H1 (cell line): ENCODE results near the gene AFAP1L2. TPM values are rescaled to one million over a fixed set of nuclear protein-coding genes. Genes with fewer than 3 reads are reported as not detected.

Experiments
- CREB1 ChIP-seq: IDR thresholded peaks from 2 replicates; pipeline ENCODE4 v1.6.1; 2012; ENCODE audit warnings: inconsistent platforms
- POLR2AphosphoS5 ChIP-seq: IDR thresholded peaks from 2 replicates; pipeline ENCODE4 v1.6.1; 2011; ENCODE audit warnings: low read depth, low read length
- RAD21 ChIP-seq, 2 experiments: IDR thresholded peaks in 1 of 2; conservative IDR thresholded peaks in 1 of 2; 2 replicates each; pipeline ENCODE4 v1.6.1; 2011; ENCODE audit warnings: low read depth in 2 of 2, low read length in 2 of 2, improper control_type of control experiment in 1 of 2, inconsistent platforms in 1 of 2, mild to moderate bottlenecking in 1 of 2, moderate library complexity in 1 of 2
- RBBP5 ChIP-seq: IDR thresholded peaks from 2 replicates; pipeline ENCODE4 v1.7.1; 2012; ENCODE audit warnings: low read depth, mild to moderate bottlenecking, inconsistent platforms, low read length, moderate library complexity, borderline replicate concordance
- polyA plus RNA-seq, 7 experiments: library from polyadenylated mRNA; depleted of rRNA in 3 of 7; stranded (reverse) in 5 of 7; unstranded in 2 of 7; fragments of >200 nt in 5 of 7; fragments of 200-250 nt in 2 of 7; gene quantifications; 1 replicate in 5 of 7; 2 replicates in 1 of 7; 4 replicates in 1 of 7; pipeline versions ENCODE4 v1.2.1 to v1.2.3, GENCODE V29; 2011 to 2013; ENCODE audit warnings: missing spikeins in 2 of 7, mixed read lengths in 2 of 7
- total RNA-seq: library from RNA; stranded (reverse); fragmentation: NEBNext Ultra II Directional; extraction: Animal tissue kit (Norgen Biotek cat#: 25700); gene quantifications from 2 replicates; pipeline ENCODE4 v1.2.1, GENCODE V29; 2021
- TF ChIP-seq, protein P1 (sequence below): fragments of 300-600 bp; sonication (generic); IDR thresholded peaks from 2 replicates; pipeline ENCODE4 v1.7.1; 2012; ENCODE audit warnings: low read length, moderate library complexity, mild to moderate bottlenecking, inconsistent platforms; ENCODE audit not compliant: insufficient replicate concordance

The AFAP1L2 gene
- total and polyA plus RNA-seq, 2 of the 8 experiments (the other 6 are each of a cell fraction or from before 2014, with no cell fraction given): 3.9 to 6.4 TPM

DNA sequence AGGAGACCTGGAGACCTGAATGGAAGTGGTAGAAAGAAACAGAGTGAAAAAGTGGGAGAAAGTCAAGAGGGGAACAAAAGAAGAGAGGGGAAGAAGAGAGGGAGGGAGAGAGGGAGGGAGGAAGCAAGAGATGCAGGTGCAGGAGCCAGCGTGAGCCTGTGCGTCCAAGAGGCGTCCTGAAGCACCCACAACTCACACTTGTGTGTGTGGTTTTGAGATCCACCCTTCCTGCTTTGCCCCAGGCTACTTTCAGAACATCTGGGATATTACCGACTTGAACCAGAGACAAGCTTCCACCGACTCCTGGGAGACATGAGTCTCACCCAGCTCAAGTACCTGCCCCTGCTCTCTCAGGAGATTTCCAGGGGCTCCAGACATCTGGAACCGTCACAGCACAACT lies 9.8 kb downstream of the AFAP1L2 start (continued):
- TF ChIP-seq, protein P1, sequence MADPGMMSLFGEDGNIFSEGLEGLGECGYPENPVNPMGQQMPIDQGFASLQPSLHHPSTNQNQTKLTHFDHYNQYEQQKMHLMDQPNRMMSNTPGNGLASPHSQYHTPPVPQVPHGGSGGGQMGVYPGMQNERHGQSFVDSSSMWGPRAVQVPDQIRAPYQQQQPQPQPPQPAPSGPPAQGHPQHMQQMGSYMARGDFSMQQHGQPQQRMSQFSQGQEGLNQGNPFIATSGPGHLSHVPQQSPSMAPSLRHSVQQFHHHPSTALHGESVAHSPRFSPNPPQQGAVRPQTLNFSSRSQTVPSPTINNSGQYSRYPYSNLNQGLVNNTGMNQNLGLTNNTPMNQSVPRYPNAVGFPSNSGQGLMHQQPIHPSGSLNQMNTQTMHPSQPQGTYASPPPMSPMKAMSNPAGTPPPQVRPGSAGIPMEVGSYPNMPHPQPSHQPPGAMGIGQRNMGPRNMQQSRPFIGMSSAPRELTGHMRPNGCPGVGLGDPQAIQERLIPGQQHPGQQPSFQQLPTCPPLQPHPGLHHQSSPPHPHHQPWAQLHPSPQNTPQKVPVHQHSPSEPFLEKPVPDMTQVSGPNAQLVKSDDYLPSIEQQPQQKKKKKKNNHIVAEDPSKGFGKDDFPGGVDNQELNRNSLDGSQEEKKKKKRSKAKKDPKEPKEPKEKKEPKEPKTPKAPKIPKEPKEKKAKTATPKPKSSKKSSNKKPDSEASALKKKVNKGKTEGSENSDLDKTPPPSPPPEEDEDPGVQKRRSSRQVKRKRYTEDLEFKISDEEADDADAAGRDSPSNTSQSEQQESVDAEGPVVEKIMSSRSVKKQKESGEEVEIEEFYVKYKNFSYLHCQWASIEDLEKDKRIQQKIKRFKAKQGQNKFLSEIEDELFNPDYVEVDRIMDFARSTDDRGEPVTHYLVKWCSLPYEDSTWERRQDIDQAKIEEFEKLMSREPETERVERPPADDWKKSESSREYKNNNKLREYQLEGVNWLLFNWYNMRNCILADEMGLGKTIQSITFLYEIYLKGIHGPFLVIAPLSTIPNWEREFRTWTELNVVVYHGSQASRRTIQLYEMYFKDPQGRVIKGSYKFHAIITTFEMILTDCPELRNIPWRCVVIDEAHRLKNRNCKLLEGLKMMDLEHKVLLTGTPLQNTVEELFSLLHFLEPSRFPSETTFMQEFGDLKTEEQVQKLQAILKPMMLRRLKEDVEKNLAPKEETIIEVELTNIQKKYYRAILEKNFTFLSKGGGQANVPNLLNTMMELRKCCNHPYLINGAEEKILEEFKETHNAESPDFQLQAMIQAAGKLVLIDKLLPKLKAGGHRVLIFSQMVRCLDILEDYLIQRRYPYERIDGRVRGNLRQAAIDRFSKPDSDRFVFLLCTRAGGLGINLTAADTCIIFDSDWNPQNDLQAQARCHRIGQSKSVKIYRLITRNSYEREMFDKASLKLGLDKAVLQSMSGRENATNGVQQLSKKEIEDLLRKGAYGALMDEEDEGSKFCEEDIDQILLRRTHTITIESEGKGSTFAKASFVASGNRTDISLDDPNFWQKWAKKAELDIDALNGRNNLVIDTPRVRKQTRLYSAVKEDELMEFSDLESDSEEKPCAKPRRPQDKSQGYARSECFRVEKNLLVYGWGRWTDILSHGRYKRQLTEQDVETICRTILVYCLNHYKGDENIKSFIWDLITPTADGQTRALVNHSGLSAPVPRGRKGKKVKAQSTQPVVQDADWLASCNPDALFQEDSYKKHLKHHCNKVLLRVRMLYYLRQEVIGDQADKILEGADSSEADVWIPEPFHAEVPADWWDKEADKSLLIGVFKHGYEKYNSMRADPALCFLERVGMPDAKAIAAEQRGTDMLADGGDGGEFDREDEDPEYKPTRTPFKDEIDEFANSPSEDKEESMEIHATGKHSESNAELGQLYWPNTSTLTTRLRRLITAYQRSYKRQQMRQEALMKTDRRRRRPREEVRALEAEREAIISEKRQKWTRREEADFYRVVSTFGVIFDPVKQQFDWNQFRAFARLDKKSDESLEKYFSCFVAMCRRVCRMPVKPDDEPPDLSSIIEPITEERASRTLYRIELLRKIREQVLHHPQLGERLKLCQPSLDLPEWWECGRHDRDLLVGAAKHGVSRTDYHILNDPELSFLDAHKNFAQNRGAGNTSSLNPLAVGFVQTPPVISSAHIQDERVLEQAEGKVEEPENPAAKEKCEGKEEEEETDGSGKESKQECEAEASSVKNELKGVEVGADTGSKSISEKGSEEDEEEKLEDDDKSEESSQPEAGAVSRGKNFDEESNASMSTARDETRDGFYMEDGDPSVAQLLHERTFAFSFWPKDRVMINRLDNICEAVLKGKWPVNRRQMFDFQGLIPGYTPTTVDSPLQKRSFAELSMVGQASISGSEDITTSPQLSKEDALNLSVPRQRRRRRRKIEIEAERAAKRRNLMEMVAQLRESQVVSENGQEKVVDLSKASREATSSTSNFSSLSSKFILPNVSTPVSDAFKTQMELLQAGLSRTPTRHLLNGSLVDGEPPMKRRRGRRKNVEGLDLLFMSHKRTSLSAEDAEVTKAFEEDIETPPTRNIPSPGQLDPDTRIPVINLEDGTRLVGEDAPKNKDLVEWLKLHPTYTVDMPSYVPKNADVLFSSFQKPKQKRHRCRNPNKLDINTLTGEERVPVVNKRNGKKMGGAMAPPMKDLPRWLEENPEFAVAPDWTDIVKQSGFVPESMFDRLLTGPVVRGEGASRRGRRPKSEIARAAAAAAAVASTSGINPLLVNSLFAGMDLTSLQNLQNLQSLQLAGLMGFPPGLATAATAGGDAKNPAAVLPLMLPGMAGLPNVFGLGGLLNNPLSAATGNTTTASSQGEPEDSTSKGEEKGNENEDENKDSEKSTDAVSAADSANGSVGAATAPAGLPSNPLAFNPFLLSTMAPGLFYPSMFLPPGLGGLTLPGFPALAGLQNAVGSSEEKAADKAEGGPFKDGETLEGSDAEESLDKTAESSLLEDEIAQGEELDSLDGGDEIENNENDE: no peak
- TF ChIP-seq POLR2AphosphoS5: no peak
- no peak for TF ChIP-seq RBBP5
- no peak for TF ChIP-seq CREB1
- no peak for TF ChIP-seq RAD21 (IDR thresholded peaks at IDR 0.05 in 1 of 2, conservative IDR thresholded peaks at IDR 0.05 in 1 of 2; ENCODE audit: low read depth in 2 of 2, low read length in 2 of 2)
